WTC11 (cell line): Measurements from ENCODE around the gene TMA7B. TPM values are rescaled to one million over a fixed set of nuclear protein-coding genes. Genes with fewer than 3 reads are reported as not detected.

Source experiments
- ATAC-seq: fragments of 200-7000 bp; cut with Tn5 transposase; 2 replicates; pipeline ENCODE4 v1.10.0; 2021; ENCODE audit warnings: mild to moderate bottlenecking, moderate library complexity
- CTCF ChIA-PET: fragments of 300-600 bp; sonication (Branson Sonifier 250); formaldehyde crosslinking; loops from one replicate; lab custom pipeline; 2021; ENCODE audit warnings: antibody characterized with exemption; lab: Charles Lee
- POLR2A ChIA-PET: fragments of 350-600 bp; sonication (Branson Sonifier 250); formaldehyde crosslinking; loops from one replicate; lab custom pipeline; 2021; ENCODE audit warnings: antibody characterized with exemption; lab: Charles Lee
- DNase-seq: peaks from one replicate; pipeline ENCODE4 v3.0.0; 2021; ENCODE audit warnings: low spot score
- H3K27ac Mint-ChIP-seq: 2 replicates; pipeline ENCODE4 v1.8.0; 2021; ENCODE audit warnings: mixed read lengths
- H3K27me3 Mint-ChIP-seq: 2 replicates; pipeline ENCODE4 v1.8.0; 2021; ENCODE audit warnings: low read depth, mild to moderate bottlenecking, moderate library complexity, mixed read lengths
- H3K36me3 Mint-ChIP-seq: 2 replicates; pipeline ENCODE4 v1.8.0; 2021; ENCODE audit warnings: mixed read lengths
- H3K4me1 Mint-ChIP-seq: 2 replicates; pipeline ENCODE4 v1.8.0; 2022; ENCODE audit warnings: mixed read lengths
- H3K4me3 Mint-ChIP-seq: 2 replicates; pipeline ENCODE4 v1.8.0; 2021; ENCODE audit warnings: mild to moderate bottlenecking, moderate library complexity, mixed read lengths
- H3K9me3 Mint-ChIP-seq: 2 replicates; pipeline ENCODE4 v1.8.0; 2021; ENCODE audit warnings: mixed read lengths
- CBFB ChIP-seq: sonication (generic); formaldehyde crosslinking; IDR thresholded peaks from 2 replicates; pipeline ENCODE4 v1.8.1; 2022; ENCODE audit warnings: mild to moderate bottlenecking, low read depth, missing genetic modification reagents
- CREB1 ChIP-seq: sonication (generic); formaldehyde crosslinking; IDR thresholded peaks from 2 replicates; pipeline ENCODE4 v1.8.0; 2023; ENCODE audit warnings: mild to moderate bottlenecking, missing genetic modification reagents
- ESRRA ChIP-seq: sonication (generic); formaldehyde crosslinking; IDR thresholded peaks from 2 replicates; pipeline ENCODE4 v1.8.1; 2022; ENCODE audit warnings: mild to moderate bottlenecking, missing genetic modification reagents, borderline replicate concordance
- FOXK1 ChIP-seq: sonication (generic); formaldehyde crosslinking; IDR thresholded peaks from 2 replicates; pipeline ENCODE4 v1.8.0; 2022; ENCODE audit warnings: mild to moderate bottlenecking, moderate library complexity, missing genetic modification reagents
- HMGA2 ChIP-seq: fragments of 250-450 bp; sonication (Bioruptor Pico); IDR thresholded peaks from 2 replicates; pipeline ENCODE4 v1.4.0; 2021; ENCODE audit warnings: mild to moderate bottlenecking, moderate library complexity
- NFYB ChIP-seq: sonication (generic); formaldehyde crosslinking; conservative IDR thresholded peaks from 2 replicates; pipeline ENCODE4 v1.8.0; 2022; ENCODE audit warnings: low read depth, missing genetic modification reagents
- NR1H2 ChIP-seq: sonication (generic); formaldehyde crosslinking; IDR thresholded peaks from 2 replicates; pipeline ENCODE4 v1.9.0; 2021; ENCODE audit warnings: mild to moderate bottlenecking, moderate library complexity, missing genetic modification reagents
- NR2C2 ChIP-seq: sonication (generic); formaldehyde crosslinking; IDR thresholded peaks from 2 replicates; pipeline ENCODE4 v1.8.0; 2022; ENCODE audit warnings: mild to moderate bottlenecking, missing genetic modification reagents
- NR3C1 ChIP-seq: sonication (generic); formaldehyde crosslinking; conservative IDR thresholded peaks from 2 replicates; pipeline ENCODE4 v1.8.1; 2023; ENCODE audit warnings: low read depth, mild to moderate bottlenecking, missing genetic modification reagents
- SP1 ChIP-seq: sonication (generic); formaldehyde crosslinking; conservative IDR thresholded peaks from 2 replicates; pipeline ENCODE4 v1.8.1; 2022; ENCODE audit warnings: missing genetic modification reagents
- TCF7 ChIP-seq: sonication (generic); formaldehyde crosslinking; IDR thresholded peaks from 2 replicates; pipeline ENCODE4 v1.8.0; 2022; ENCODE audit warnings: mild to moderate bottlenecking, low read depth, missing genetic modification reagents, moderate library complexity
- TEAD4 ChIP-seq: sonication (generic); formaldehyde crosslinking; IDR thresholded peaks from 2 replicates; pipeline ENCODE4 v1.8.0; 2022; ENCODE audit warnings: mild to moderate bottlenecking, missing genetic modification reagents
- ZNF121 ChIP-seq: sonication (generic); formaldehyde crosslinking; IDR thresholded peaks from 2 replicates; pipeline ENCODE4 v1.8.0; 2023; ENCODE audit warnings: missing genetic modification reagents
- ZNF219 ChIP-seq: sonication (generic); formaldehyde crosslinking; IDR thresholded peaks from 2 replicates; pipeline ENCODE4 v1.8.0; 2023; ENCODE audit warnings: missing genetic modification reagents, mild to moderate bottlenecking, borderline replicate concordance
- ZNF232 ChIP-seq: sonication (generic); formaldehyde crosslinking; IDR thresholded peaks from 2 replicates; pipeline ENCODE4 v1.8.0; 2022; ENCODE audit warnings: mild to moderate bottlenecking, missing genetic modification reagents
- total RNA-seq: library from RNA; stranded (reverse); gene quantifications from 3 replicates; pipeline ENCODE4 v1.2.3, GENCODE V29; 2021
- TF ChIP-seq, protein P1 (sequence below): sonication (generic); formaldehyde crosslinking; IDR thresholded peaks from 2 replicates; pipeline ENCODE4 v1.8.0; 2022; ENCODE audit warnings: missing genetic modification reagents
- TF ChIP-seq, protein P2 (sequence below): fragments of 250-450 bp; sonication (Bioruptor Pico); IDR thresholded peaks from 2 replicates; pipeline ENCODE4 v1.9.0; 2021; ENCODE audit warnings: mild to moderate bottlenecking
- TF ChIP-seq, protein P3 (sequence below): fragments of 250-450 bp; sonication (Bioruptor Pico); IDR thresholded peaks from 2 replicates; pipeline ENCODE4 v1.9.0; 2021; ENCODE audit warnings: moderate library complexity, mild to moderate bottlenecking, inconsistent platforms, borderline replicate concordance
- TF ChIP-seq, protein P4 (sequence below): fragments of 250-450 bp; sonication (Bioruptor Pico); conservative IDR thresholded peaks from 2 replicates; pipeline ENCODE4 v1.9.0; 2021; ENCODE audit warnings: mild to moderate bottlenecking
- TF ChIP-seq, protein P5 (sequence below): sonication (generic); formaldehyde crosslinking; IDR thresholded peaks from 2 replicates; pipeline ENCODE4 v1.8.1; 2023; ENCODE audit warnings: mild to moderate bottlenecking, missing genetic modification reagents, borderline replicate concordance

The TMA7B gene
- total RNA-seq, 1 experiment from 2014 or later, result not detected

DNA sequence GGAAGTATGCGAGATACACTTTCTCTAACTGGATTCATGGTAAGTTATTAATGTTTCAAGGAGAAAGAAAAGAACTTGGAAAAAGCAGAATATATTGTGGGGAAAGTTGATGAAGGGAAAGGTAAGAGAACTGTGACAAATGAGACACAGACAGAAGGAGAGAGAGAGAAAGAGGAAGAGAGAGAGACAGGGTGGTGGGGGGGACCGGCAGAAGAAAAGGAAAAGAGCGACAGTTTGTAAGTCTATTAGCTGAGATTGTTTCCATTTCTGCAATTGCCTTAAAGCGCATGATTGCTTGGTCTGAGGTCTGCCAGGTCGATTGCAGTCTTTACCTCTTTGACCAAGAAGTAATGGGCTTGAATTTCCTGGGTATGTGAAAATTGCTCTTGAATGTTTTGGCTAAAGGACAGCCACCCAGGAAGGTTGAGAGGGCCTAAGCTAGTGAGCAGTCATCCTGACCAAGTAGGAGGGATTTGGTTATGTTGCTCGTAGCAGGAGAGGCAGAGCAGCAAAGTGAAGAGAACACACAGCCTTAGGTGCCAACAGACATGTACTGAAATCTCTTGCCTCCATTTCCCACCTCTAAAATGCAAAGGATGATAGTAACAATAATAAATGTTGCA, 23.6 kb upstream of the TMA7B start:
- TF ChIP-seq TCF7 (CRISPR knock-in tag) (no peak), NFYB (CRISPR knock-in tag) (no peak), ZNF121 (no peak), HMGA2 (CRISPR knock-in tag) (no peak), NR2C2 (CRISPR knock-in tag) (no peak), TEAD4 (CRISPR knock-in tag) (no peak), NR3C1 (no peak), FOXK1 (CRISPR knock-in tag) (no peak), NR1H2 (no peak), ZNF219 (no peak), ESRRA (CRISPR knock-in tag) (no peak), CBFB (CRISPR knock-in tag) (no peak), SP1 (CRISPR knock-in tag) (no peak)
- TF ChIP-seq, protein P1, sequence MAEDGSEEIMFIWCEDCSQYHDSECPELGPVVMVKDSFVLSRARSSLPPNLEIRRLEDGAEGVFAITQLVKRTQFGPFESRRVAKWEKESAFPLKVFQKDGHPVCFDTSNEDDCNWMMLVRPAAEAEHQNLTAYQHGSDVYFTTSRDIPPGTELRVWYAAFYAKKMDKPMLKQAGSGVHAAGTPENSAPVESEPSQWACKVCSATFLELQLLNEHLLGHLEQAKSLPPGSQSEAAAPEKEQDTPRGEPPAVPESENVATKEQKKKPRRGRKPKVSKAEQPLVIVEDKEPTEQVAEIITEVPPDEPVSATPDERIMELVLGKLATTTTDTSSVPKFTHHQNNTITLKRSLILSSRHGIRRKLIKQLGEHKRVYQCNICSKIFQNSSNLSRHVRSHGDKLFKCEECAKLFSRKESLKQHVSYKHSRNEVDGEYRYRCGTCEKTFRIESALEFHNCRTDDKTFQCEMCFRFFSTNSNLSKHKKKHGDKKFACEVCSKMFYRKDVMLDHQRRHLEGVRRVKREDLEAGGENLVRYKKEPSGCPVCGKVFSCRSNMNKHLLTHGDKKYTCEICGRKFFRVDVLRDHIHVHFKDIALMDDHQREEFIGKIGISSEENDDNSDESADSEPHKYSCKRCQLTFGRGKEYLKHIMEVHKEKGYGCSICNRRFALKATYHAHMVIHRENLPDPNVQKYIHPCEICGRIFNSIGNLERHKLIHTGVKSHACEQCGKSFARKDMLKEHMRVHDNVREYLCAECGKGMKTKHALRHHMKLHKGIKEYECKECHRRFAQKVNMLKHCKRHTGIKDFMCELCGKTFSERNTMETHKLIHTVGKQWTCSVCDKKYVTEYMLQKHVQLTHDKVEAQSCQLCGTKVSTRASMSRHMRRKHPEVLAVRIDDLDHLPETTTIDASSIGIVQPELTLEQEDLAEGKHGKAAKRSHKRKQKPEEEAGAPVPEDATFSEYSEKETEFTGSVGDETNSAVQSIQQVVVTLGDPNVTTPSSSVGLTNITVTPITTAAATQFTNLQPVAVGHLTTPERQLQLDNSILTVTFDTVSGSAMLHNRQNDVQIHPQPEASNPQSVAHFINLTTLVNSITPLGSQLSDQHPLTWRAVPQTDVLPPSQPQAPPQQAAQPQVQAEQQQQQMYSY (CRISPR knock-in tag), result no peak
- TF ChIP-seq, protein P2, sequence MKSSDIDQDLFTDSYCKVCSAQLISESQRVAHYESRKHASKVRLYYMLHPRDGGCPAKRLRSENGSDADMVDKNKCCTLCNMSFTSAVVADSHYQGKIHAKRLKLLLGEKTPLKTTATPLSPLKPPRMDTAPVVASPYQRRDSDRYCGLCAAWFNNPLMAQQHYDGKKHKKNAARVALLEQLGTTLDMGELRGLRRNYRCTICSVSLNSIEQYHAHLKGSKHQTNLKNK (CRISPR knock-in tag), result no peak
- TF ChIP-seq, protein P3, sequence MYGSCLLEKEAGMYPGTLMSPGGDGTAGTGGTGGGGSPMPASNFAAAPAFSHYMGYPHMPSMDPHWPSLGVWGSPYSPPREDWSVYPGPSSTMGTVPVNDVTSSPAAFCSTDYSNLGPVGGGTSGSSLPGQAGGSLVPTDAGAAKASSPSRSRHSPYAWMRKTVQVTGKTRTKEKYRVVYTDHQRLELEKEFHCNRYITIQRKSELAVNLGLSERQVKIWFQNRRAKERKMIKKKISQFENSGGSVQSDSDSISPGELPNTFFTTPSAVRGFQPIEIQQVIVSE (CRISPR knock-in tag), result no peak
- TF ChIP-seq, protein P4, sequence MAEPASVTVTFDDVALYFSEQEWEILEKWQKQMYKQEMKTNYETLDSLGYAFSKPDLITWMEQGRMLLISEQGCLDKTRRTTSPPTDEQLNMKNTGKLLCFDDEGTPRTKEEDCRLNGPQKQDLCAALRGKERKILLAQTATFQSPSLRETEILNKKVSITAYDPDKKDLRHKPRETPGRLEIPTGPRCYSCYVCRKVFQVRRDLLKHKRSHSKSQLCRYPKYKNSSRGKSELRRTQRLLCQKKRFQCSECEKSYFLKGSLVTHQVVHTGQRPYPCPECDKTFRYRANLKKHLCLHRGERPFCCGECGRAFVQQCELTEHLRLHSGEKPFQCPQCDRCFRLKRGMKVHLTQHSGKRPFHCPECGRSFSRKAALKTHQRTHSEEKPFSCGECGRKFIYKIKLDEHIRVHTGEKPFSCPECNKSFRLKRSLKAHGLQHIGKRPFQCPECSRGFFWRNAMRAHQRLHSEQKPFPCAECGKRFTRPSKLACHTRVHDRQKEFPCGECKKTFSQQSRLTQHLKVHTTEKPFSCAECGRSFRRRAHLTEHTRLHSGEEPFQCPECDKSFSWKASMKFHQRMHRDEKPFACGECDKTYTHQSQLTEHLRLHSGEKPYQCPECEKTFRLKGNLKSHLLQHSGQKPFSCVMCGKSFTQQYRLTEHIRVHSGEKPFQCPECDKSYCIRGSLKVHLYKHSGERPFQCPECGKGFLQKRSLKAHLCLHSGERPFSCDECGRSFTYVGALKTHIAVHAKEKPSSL (CRISPR knock-in tag), result no peak
- TF ChIP-seq, all 79 proteins: peak for 0
- ATAC-seq (no peak), DNase-seq (no peak)
- H3K36me3 Mint-ChIP-seq, result no peaks in the 10 kb centered on the region
- no peak overlapping the region for H3K27ac Mint-ChIP-seq
- peaks cover 74% of the 10 kb centered on the region for H3K4me1 Mint-ChIP-seq
- no peaks in the 10 kb centered on the region for H3K9me3 Mint-ChIP-seq
- H3K4me3 Mint-ChIP-seq, result no peak overlapping the region
- H3K27me3 Mint-ChIP-seq, result no peaks in the 10 kb centered on the region; the same call in 1 of the 2 replicates
- ChIA-PET CTCF (interaction anchor here (0.6 to 3.7 kb wide), 2 partner anchors 87 to 226 kb away, joined by 3 to 16 read pairs; no protein-coding TSS in a partner anchor), POLR2A (no interaction called here)

DNA sequence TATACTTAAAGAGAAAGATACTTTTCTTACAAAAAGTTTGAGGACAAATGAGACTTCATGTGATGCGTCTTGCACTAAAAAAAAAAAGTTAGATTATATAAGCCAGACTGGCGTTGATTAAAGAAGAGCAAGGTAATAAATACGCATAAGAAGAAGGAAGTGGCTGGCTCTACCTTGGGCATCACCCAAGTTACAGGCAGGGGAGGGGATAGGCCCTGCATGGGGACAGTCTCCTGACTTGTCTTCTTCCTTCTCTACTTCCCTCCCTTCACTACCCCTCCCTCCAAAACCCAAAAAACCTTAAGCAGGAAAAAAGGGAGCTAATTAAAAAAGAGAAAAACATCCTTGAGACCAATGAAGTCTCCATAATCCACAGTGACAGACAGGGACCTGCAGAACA, 22.3 kb upstream of the TMA7B start:
- no peaks in the 10 kb centered on the region; the same call in 1 of the 2 replicates for H3K27me3 Mint-ChIP-seq
- H3K9me3 Mint-ChIP-seq, result no peaks in the 10 kb centered on the region
- peaks cover 86% of the 10 kb centered on the region for H3K4me1 Mint-ChIP-seq
- POLR2A ChIA-PET, result no interaction called here
- H3K27ac Mint-ChIP-seq, result no peak overlapping the region
- H3K36me3 Mint-ChIP-seq, result no peaks in the 10 kb centered on the region
- no peak for DNase-seq
- H3K4me3 Mint-ChIP-seq, result no peak overlapping the region
- CTCF ChIA-PET, result interaction anchor here (0.9 to 3.7 kb wide), 2 partner anchors 62 to 86 kb away, joined by 3 to 16 read pairs; no protein-coding TSS in a partner anchor
- no peak for ATAC-seq
- TF ChIP-seq, protein P1 (CRISPR knock-in tag), result no peak
- TF ChIP-seq, protein P5, sequence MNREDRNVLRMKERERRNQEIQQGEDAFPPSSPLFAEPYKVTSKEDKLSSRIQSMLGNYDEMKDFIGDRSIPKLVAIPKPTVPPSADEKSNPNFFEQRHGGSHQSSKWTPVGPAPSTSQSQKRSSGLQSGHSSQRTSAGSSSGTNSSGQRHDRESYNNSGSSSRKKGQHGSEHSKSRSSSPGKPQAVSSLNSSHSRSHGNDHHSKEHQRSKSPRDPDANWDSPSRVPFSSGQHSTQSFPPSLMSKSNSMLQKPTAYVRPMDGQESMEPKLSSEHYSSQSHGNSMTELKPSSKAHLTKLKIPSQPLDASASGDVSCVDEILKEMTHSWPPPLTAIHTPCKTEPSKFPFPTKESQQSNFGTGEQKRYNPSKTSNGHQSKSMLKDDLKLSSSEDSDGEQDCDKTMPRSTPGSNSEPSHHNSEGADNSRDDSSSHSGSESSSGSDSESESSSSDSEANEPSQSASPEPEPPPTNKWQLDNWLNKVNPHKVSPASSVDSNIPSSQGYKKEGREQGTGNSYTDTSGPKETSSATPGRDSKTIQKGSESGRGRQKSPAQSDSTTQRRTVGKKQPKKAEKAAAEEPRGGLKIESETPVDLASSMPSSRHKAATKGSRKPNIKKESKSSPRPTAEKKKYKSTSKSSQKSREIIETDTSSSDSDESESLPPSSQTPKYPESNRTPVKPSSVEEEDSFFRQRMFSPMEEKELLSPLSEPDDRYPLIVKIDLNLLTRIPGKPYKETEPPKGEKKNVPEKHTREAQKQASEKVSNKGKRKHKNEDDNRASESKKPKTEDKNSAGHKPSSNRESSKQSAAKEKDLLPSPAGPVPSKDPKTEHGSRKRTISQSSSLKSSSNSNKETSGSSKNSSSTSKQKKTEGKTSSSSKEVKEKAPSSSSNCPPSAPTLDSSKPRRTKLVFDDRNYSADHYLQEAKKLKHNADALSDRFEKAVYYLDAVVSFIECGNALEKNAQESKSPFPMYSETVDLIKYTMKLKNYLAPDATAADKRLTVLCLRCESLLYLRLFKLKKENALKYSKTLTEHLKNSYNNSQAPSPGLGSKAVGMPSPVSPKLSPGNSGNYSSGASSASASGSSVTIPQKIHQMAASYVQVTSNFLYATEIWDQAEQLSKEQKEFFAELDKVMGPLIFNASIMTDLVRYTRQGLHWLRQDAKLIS, result no peak
- TF ChIP-seq ZNF232 (no peak), CREB1 (CRISPR knock-in tag) (no peak)
